HepG2 (cell line): ENCODE data around the gene ZMYND10. TPM values are rescaled to one million over a fixed set of nuclear protein-coding genes. Genes with fewer than 3 reads are reported as not detected.
A peak's percentile ranks its signal among the peaks of the same experiment; 100 is the strongest.

Experiments used
- ATAC-seq: fragments of 200-7000 bp; cut with Tn5 transposase; 3 replicates; pipeline ENCODE4 v1.9.1; 2020; ENCODE audit warnings: mild to moderate bottlenecking, moderate library complexity
- BruUV-seq: library from RNA; stranded (reverse); fragments of 400-500 nt; replicated peaks from 2 replicates; lab custom pipeline; 2021; lab: Mats Ljungman, UMichigan
- CTCF ChIA-PET: fragments of 300-600 bp; formaldehyde crosslinking; extraction: SDS; loops from one replicate; lab custom pipeline; 2021; ENCODE audit warnings: low total read pairs, inconsistent platforms, low intra/inter-chr PET ratio; lab: Yijun Ruan, JAX
- POLR2A ChIA-PET: fragments of 350-600 bp; sonication (Branson Sonifier 250); formaldehyde crosslinking; loops from one replicate; lab custom pipeline; 2020; ENCODE audit warnings: antibody characterized with exemption, inconsistent platforms; lab: Yijun Ruan, JAX
- DNase-seq: peaks from one replicate; pipeline ENCODE4 v3.0.0-alpha.2; 2015; ENCODE audit warnings: low spot score
- FAIRE-seq: peaks from 3 replicates; lab custom pipeline; 2011; peaks lifted over from hg19 to GRCh38; lab: Jason Lieb, UNC
- H2AFZ ChIP-seq: one replicate; pipeline ENCODE4 v1.6.1; 2011; ENCODE audit warnings: low read length, inconsistent platforms
- H3K27ac ChIP-seq: fragments of 300-600 bp; 3 replicates; pipeline ENCODE4 v1.8.0; 2011; ENCODE audit warnings: mixed run types, mild to moderate bottlenecking, mixed read lengths, low read length, inconsistent platforms; ENCODE audit not compliant: insufficient read depth; ENCODE audit errors: extremely low read length
- H3K27me3 ChIP-seq, 2 experiments: fragments of 200-600 bp in 1 of 2; 2 replicates in 1 of 2; 3 replicates in 1 of 2; pipeline versions ENCODE4 v1.6.0 to v1.8.0; 2011; ENCODE audit warnings: low read length in 2 of 2, mild to moderate bottlenecking in 2 of 2, moderate library complexity in 2 of 2, inconsistent platforms in 1 of 2; ENCODE audit not compliant: insufficient read depth in 2 of 2, control insufficient read depth in 1 of 2
- H3K36me3 ChIP-seq, 2 experiments: fragments of 200-600 bp in 1 of 2; replicated peaks in 1 of 2; 2 replicates in 1 of 2; 3 replicates in 1 of 2; pipeline versions ENCODE4 v1.5.1 to v1.8.0; 2011; ENCODE audit warnings: low read length in 2 of 2, inconsistent platforms in 1 of 2; ENCODE audit not compliant: insufficient read depth in 2 of 2, control insufficient read depth in 1 of 2
- H3K4me1 ChIP-seq: 2 replicates; pipeline ENCODE4 v1.5.1; 2012; ENCODE audit warnings: low read length, inconsistent platforms; ENCODE audit not compliant: insufficient read depth
- H3K4me2 ChIP-seq: 2 replicates; pipeline ENCODE4 v1.6.0; 2011; ENCODE audit warnings: low read depth, low read length, inconsistent platforms
- H3K4me3 ChIP-seq, 3 experiments: fragments of 200-600 bp in 1 of 3; sonication (generic), shearing (Covaris generic) in 1 of 3; replicated peaks in 1 of 3; 2 replicates each; pipeline ENCODE4 v1.5.1; 2011 to 2016; ENCODE audit warnings: low read length in 3 of 3, inconsistent platforms in 2 of 3, low read depth in 2 of 3, mild to moderate bottlenecking in 2 of 3, control low read depth in 1 of 3, mixed read lengths in 1 of 3; ENCODE audit not compliant: insufficient read depth in 1 of 3
- H3K79me2 ChIP-seq: one replicate; pipeline ENCODE4 v1.6.1; 2011; ENCODE audit warnings: low read length, inconsistent platforms; ENCODE audit not compliant: insufficient read depth
- H3K9ac ChIP-seq: 2 replicates; pipeline ENCODE4 v1.6.0; 2011; ENCODE audit warnings: mild to moderate bottlenecking, low read depth, low read length, inconsistent platforms; ENCODE audit not compliant: insufficient read depth
- H3K9me3 ChIP-seq: 2 replicates; pipeline ENCODE4 v1.5.1; 2012; ENCODE audit warnings: mild to moderate bottlenecking, low read length
- H4K20me1 ChIP-seq: 2 replicates; pipeline ENCODE4 v1.6.0; 2011; ENCODE audit warnings: inconsistent platforms, mild to moderate bottlenecking, low read length, moderate library complexity; ENCODE audit not compliant: insufficient read depth
- AGO2 ChIP-seq: fragments of 200-400 bp; formaldehyde crosslinking; optimal IDR thresholded peaks from 2 replicates; pipeline ENCODE3; 2017; ENCODE audit warnings: mild to moderate bottlenecking, low read depth, low read length, moderate library complexity
- EHMT2 ChIP-seq: fragments of 200-600 bp; sonication (generic); IDR thresholded peaks from 2 replicates; pipeline ENCODE4 v1.7.0; 2017; ENCODE audit warnings: antibody characterized with exemption, low read depth, low read length, borderline replicate concordance
- RBFOX2 ChIP-seq: fragments of 200-400 bp; formaldehyde crosslinking; IDR thresholded peaks from 2 replicates; pipeline ENCODE4 v1.6.1; 2017; ENCODE audit warnings: low read depth, mild to moderate bottlenecking, low read length
- ZC3H13 ChIP-seq: sonication (generic); formaldehyde crosslinking; IDR thresholded peaks from 2 replicates; pipeline ENCODE4 v1.8.1; 2023; ENCODE audit warnings: mild to moderate bottlenecking, missing genetic modification reagents, moderate library complexity
- ZNF256 ChIP-seq: sonication (generic); formaldehyde crosslinking; conservative IDR thresholded peaks from 2 replicates; pipeline ENCODE4 v1.4.0; 2020; ENCODE audit warnings: missing genetic modification reagents
- WGBS: methylation state at CpG from one replicate; pipeline ENCODE4 v1.1.6; 2017; ENCODE audit warnings: low lambda C conversion rate; 5-methylcytosine and 5-hydroxymethylcytosine counted together
- in situ Hi-C: cut with HindIII; loops from 2 replicates; pipeline ENCODE4 v1.10.0; 2017; ENCODE audit warnings: low pct_unique_long_range_greater_than_20kb; ENCODE audit not compliant: extremely low pct_ligation_motif_present
- intact Hi-C: fragments of 100-400 bp; cut with micrococcal nuclease; formaldehyde crosslinking; loops from one replicate; pipeline ENCODE4 v1.10.0; 2022; ENCODE audit not compliant: unreplicated experiment
- polyA plus RNA-seq, 8 experiments: library from polyadenylated mRNA; depleted of rRNA in 3 of 8; stranded (reverse) in 7 of 8; unstranded in 1 of 8; fragments of >200 nt; fragmentation: Illumina TruSeq in 4 of 8; extraction: Trizol in 4 of 8; gene quantifications; 2 replicates each; pipeline versions ENCODE4 v1.2.1 to v1.2.3, GENCODE V29; 2011 to 2016; ENCODE audit warnings: low read depth in 4 of 8, missing spikeins in 1 of 8, mixed read lengths in 1 of 8; ENCODE audit not compliant: insufficient read depth in 1 of 8
- total RNA-seq, 5 experiments: library from RNA; depleted of rRNA; stranded (reverse); fragments of >200 nt; fragmentation: Illumina TruSeq; extraction: Trizol; gene quantifications; 2 replicates each; pipeline ENCODE4 v1.2.3, GENCODE V29; 2016; ENCODE audit warnings: low read depth in 1 of 5
- TF ChIP-seq, protein P1 (sequence below): sonication (generic); formaldehyde crosslinking; IDR thresholded peaks from 2 replicates; pipeline ENCODE4 v1.5.0; 2020; ENCODE audit warnings: missing genetic modification reagents
- TF ChIP-seq, protein P2 (sequence below): sonication (generic); formaldehyde crosslinking; IDR thresholded peaks from 2 replicates; pipeline ENCODE4 v1.5.1; 2020; ENCODE audit warnings: mild to moderate bottlenecking, missing genetic modification reagents, moderate library complexity

The ZMYND10 gene
- total and polyA plus RNA-seq, 2 of the 13 experiments (the other 11 are each of a cell fraction or from before 2014, with no cell fraction given): 0.60 to 0.74 TPM

DNA sequence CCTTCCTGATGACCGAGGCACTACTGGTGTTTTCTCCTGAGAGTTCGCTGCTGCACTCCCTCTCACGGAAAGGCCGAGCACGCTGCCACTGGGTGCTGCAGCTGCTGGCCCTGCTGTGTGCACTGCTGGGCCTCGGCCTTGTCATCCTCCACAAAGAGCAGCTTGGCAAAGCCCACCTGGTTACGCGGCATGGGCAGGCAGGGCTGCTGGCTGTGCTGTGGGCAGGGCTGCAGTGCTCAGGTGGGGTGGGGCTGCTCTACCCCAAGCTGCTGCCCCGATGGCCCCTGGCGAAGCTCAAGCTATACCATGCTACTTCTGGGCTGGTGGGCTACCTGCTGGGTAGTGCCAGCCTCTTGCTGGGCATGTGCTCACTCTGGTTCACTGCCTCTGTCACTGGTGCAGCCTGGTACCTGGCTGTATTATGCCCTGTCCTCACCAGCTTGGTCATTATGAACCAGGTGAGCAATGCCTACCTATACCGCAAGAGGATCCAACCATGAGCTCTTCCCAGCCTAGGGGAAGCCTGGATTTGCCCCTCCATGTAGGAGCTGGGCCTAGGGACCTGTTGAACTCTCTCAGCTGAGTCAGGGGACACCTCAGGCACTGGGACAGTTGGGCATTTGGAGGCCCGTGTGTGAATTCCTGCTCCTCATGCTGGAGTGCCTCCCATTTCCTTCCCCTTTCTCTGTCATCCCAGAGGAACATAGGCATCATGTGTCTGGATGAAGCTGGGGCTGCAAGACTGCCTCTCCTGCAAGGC lies 7.9 kb upstream of the ZMYND10 start:
- ATAC-seq: no peak
- H3K79me2 ChIP-seq: peaks cover 43% of the 10 kb centered on the region

More for the DNA sequence above, 7.9 kb upstream of the ZMYND10 start:
- POLR2A ChIA-PET: interaction anchor here (0.8 to 1.9 kb wide), 3 partner anchors 16 to 216 kb away, joined by 3 to 6 read pairs (median 3); partner anchors contain the start of gene HEMK1
- in situ Hi-C loops: no loop called here
- no peak overlapping the region for H3K4me2 ChIP-seq
- H2AFZ ChIP-seq: no peak overlapping the region
- H3K27me3 ChIP-seq: no peaks in the 10 kb centered on the region
- no peak overlapping the region for H3K27ac ChIP-seq
- H3K9me3 ChIP-seq: no peaks in the 10 kb centered on the region
- peaks cover 61% of the 10 kb centered on the region for H3K4me1 ChIP-seq
- 97% methylated on average over 7 of the region's 12 CpGs for WGBS
- FAIRE-seq: no peak
- no peak for DNase-seq
- no peak overlapping the region for H3K4me3 ChIP-seq
- H3K36me3 ChIP-seq: peaks cover 13 to 36% of the 10 kb centered on the region in 2 experiments
- no TSS peak for BruUV-seq
- H3K9ac ChIP-seq: no peak overlapping the region
- intact Hi-C loops: no loop called here
- CTCF ChIA-PET: no interaction called here
- TF ChIP-seq AGO2 (peak; percentile 93), ZC3H13 (CRISPR knock-in tag) (peak; percentile 65; the same call in 1 of the 2 replicates), RBFOX2 (peak; percentile 68), ZNF256 (CRISPR knock-in tag) (no peak), EHMT2 (no peak)
- TF ChIP-seq, protein P1, sequence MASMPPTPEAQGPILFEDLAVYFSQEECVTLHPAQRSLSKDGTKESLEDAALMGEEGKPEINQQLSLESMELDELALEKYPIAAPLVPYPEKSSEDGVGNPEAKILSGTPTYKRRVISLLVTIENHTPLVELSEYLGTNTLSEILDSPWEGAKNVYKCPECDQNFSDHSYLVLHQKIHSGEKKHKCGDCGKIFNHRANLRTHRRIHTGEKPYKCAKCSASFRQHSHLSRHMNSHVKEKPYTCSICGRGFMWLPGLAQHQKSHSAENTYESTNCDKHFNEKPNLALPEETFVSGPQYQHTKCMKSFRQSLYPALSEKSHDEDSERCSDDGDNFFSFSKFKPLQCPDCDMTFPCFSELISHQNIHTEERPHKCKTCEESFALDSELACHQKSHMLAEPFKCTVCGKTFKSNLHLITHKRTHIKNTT (CRISPR knock-in tag): no peak
- TF ChIP-seq, protein P2, sequence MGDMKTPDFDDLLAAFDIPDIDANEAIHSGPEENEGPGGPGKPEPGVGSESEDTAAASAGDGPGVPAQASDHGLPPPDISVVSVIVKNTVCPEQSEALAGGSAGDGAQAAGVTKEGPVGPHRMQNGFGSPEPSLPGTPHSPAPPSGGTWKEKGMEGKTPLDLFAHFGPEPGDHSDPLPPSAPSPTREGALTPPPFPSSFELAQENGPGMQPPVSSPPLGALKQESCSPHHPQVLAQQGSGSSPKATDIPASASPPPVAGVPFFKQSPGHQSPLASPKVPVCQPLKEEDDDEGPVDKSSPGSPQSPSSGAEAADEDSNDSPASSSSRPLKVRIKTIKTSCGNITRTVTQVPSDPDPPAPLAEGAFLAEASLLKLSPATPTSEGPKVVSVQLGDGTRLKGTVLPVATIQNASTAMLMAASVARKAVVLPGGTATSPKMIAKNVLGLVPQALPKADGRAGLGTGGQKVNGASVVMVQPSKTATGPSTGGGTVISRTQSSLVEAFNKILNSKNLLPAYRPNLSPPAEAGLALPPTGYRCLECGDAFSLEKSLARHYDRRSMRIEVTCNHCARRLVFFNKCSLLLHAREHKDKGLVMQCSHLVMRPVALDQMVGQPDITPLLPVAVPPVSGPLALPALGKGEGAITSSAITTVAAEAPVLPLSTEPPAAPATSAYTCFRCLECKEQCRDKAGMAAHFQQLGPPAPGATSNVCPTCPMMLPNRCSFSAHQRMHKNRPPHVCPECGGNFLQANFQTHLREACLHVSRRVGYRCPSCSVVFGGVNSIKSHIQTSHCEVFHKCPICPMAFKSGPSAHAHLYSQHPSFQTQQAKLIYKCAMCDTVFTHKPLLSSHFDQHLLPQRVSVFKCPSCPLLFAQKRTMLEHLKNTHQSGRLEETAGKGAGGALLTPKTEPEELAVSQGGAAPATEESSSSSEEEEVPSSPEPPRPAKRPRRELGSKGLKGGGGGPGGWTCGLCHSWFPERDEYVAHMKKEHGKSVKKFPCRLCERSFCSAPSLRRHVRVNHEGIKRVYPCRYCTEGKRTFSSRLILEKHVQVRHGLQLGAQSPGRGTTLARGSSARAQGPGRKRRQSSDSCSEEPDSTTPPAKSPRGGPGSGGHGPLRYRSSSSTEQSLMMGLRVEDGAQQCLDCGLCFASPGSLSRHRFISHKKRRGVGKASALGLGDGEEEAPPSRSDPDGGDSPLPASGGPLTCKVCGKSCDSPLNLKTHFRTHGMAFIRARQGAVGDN (CRISPR knock-in tag): peak; percentile 17; the same call in 1 of the 2 replicates
- peaks cover 25% of the 10 kb centered on the region for H4K20me1 ChIP-seq
